Omental fat pad (tissue), 4 donors: ENCODE data around the gene SCYGR5. TPM values are rescaled to one million over a fixed set of nuclear protein-coding genes. Genes with fewer than 3 reads are reported as not detected.
A peak's percentile ranks its signal among the peaks of the same experiment; 100 is the strongest.

Experiments used
- ATAC-seq: fragments of 150-250 bp; one replicate; pipeline ENCODE4 v1.9.1; 2016; ENCODE audit warnings: mild to moderate bottlenecking, moderate library complexity; ENCODE audit not compliant: low FRiP score
- DNase-seq: peaks from one replicate; pipeline ENCODE4 v3.0.0-alpha.2; 2019; ENCODE audit warnings: low spot score
- CTCF ChIP-seq, 3 donors: fragments of 450-650 bp; IDR thresholded peaks; one replicate each; pipeline ENCODE4 v1.5.1; 2016 to 2017; ENCODE audit warnings: antibody characterized with exemption in 3 of 3, mild to moderate bottlenecking in 3 of 3, moderate library complexity in 2 of 3
- total RNA-seq, 4 donors: library from RNA; depleted of rRNA; stranded (reverse); fragments of >200 nt; gene quantifications; one replicate each; pipeline ENCODE4 v1.1.0, GENCODE V29; 2016

SCYGR5 gene
- total RNA-seq, 4 donors from 2014 or later: not detected

- ATAC-seq (peak; percentile 79), DNase-seq (no peak)
- no peak for TF ChIP-seq CTCF (IDR thresholded peaks at IDR 0.05)
Observed at GRCh38 chr2:227703961-227704360, 37.4 kb downstream of the SCYGR5 start.

- DNase-seq (no peak), ATAC-seq (no peak)
- no peak for TF ChIP-seq CTCF (IDR thresholded peaks at IDR 0.05)
Observed at GRCh38 chr2:227706859-227707258, 40.3 kb downstream of the SCYGR5 start.

- TF ChIP-seq CTCF (IDR thresholded peaks at IDR 0.05): no peak
- no peak for DNase-seq
Observed at GRCh38 chr2:227707390-227707789, 40.8 kb downstream of the SCYGR5 start.

GRCh38 chr2:227710986-227711385, 44.4 kb downstream of the SCYGR5 start:
- DNase-seq (no peak), ATAC-seq (no peak)
- TF ChIP-seq CTCF (IDR thresholded peaks at IDR 0.05): no peak

More at GRCh38 chr2:227707390-227707789, 40.8 kb downstream of the SCYGR5 start:
- ATAC-seq: no peak

DNA sequence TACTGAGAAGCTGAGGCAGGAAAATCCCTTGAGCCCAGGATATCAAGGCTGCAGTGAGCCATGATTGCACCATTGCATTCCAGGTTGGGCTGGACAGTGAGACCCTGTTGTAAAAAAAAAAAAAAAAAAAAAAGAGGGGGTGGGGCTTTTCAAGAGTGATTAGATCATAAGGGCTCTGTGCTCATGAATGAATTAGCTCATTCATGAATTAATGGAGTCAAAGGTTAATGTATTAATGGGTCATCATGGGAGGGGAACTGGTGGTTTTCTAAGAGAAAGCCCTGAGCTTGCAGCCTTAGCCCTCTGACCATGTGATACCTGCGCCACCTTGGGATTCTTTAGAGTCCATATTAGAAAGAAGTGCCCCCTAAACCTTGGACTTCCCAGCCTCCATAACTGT, 46.7 kb downstream of the SCYGR5 start:
- ATAC-seq: no peak
- DNase-seq: no peak
- no peak for TF ChIP-seq CTCF (IDR thresholded peaks at IDR 0.05)

DNA sequence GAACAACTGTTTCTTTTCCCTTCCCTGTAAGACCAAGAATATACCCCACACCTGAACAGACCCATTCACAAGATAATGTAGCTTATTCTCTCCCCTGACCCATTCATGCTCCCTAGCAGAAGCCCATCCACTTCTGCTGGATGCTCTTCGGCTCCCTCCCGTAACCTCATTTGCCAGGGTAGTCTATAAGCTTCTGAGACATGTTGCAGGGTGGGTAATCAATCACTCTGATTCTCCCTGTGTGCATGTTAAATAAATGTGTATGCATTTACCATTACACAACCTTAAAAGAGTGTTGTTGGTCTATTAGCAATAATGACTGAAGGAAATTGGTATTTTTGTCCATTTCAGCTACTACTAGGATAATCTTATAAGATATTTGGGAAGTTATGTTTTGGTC, 49.9 kb downstream of the SCYGR5 start:
- ATAC-seq (no peak), DNase-seq (no peak)
- TF ChIP-seq CTCF (IDR thresholded peaks at IDR 0.05): no peak

Other genes with a start within 250 kb of the SCYGR5 start
- gene AGFG1, start 194.6 kb upstream of the SCYGR5 start, total RNA-seq: 100 to 1,000 TPM in 3 of 4 donors, 10 to 100 TPM in 1; 85.7 to 265 (median 186) TPM
- not detected for gene SCYGR2, start 67.9 kb upstream of the SCYGR5 start, total RNA-seq
- gene SCYGR3, start 52.0 kb upstream of the SCYGR5 start, total RNA-seq: not detected
- under 1 TPM in 1 of 4 donors, not detected in 3; 0.84 TPM for gene SCYGR4, start 49.3 kb upstream of the SCYGR5 start, total RNA-seq
- 100 to 1,000 TPM in 3 of 4 donors, 10 to 100 TPM in 1; 44.1 to 537 (median 169) TPM for gene SLC19A3, start 51.2 kb downstream of the SCYGR5 start, total RNA-seq
- not detected for gene SCYGR6, start 58.0 kb downstream of the SCYGR5 start, total RNA-seq
- not detected for gene SCYGR7, start 61.5 kb downstream of the SCYGR5 start, total RNA-seq
- gene SCYGR8, start 79.1 kb downstream of the SCYGR5 start, total RNA-seq: not detected
- gene CCL20, start 147.0 kb downstream of the SCYGR5 start, total RNA-seq: 10 to 100 TPM in 1 of 4 donors, 1 to 10 TPM in 1, not detected in 2; 3.4 to 19.2 TPM
- 10 to 100 TPM in 1 of 4 donors, 1 to 10 TPM in 1, not detected in 2; 1.9 to 11.0 TPM for gene DAW1, start 204.8 kb downstream of the SCYGR5 start, total RNA-seq